Right lobe of liver (tissue), 4 donors: ENCODE measurements around the gene MT1HL1.

ENCODE experiments used
- CTCF ChIP-seq, 4 donors: fragments of 200-600 bp in 3 of 4; fragments of 450-650 bp in 1 of 4; IDR thresholded peaks; one replicate each; pipeline versions ENCODE4 v1.5.1 to v1.8.0; 2016 to 2022; ENCODE audit warnings: antibody characterized with exemption in 4 of 4, mild to moderate bottlenecking in 2 of 4
- POLR2A ChIP-seq: fragments of 450-650 bp; IDR thresholded peaks from one replicate; pipeline ENCODE4 v1.6.1; 2017; ENCODE audit warnings: antibody characterized with exemption, mild to moderate bottlenecking
- donor health status: DM: no; HTN: no; CAD: no.
- donor health status: DM: no; HTN: no; CAD: no.
- donor health status: DM: no; HTN: yes; CAD: no.

DNA sequence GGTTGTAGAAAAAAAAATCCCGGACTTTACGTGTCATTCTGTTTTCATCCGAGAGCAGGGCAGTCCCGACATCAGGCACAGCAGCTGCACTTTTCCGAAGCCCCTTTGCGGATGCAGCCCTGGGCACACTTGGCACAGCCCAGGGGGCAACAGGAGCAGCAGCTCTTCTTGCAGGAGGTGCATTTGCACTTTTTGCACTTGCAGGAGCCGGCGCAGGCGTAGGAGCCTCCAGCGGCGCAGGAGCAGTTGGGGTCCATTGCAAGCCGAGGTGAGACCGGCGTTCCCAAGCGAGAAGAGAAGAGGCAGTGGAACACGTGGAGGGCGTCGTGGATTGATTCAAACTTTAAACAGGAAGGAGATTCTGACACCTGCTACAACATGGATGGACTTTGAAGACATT is at the start of gene MT1HL1:
- TF ChIP-seq CTCF (IDR thresholded peaks at IDR 0.05) (no peak), POLR2A (no peak)
